DOHH2 (cell line): ENCODE measurements around the gene ASPHD1.
"Not testable (repeated sequence)": the region's sequence is repeated elsewhere in the genome, so short reads cannot be mapped to it uniquely, and the experiment has no call there.

ENCODE experiments used
- H3F3A ChIP-seq: fragments of 200-600 bp; sonication (generic), shearing (Covaris generic); 2 replicates; pipeline ENCODE4 v1.6.0; 2016; ENCODE audit warnings: antibody characterized with exemption, mild to moderate bottlenecking; ENCODE audit not compliant: control insufficient read depth, insufficient read depth
- H3K27ac ChIP-seq: fragments of 200-600 bp; sonication (generic); 2 replicates; pipeline ENCODE4 v1.5.1; 2014; ENCODE audit warnings: low read depth, mild to moderate bottlenecking, low read length, moderate library complexity
- H3K27me3 ChIP-seq: fragments of 200-600 bp; sonication (generic); 2 replicates; pipeline ENCODE4 v1.6.1; 2014; ENCODE audit warnings: mild to moderate bottlenecking, low read length, mixed read lengths; ENCODE audit not compliant: control insufficient read depth
- H3K36me3 ChIP-seq: fragments of 200-600 bp; sonication (generic); 2 replicates; pipeline ENCODE4 v1.6.1; 2014; ENCODE audit warnings: mild to moderate bottlenecking, low read length, moderate library complexity, mixed read lengths; ENCODE audit not compliant: control insufficient read depth
- H3K4me1 ChIP-seq: fragments of 200-600 bp; sonication (generic); 2 replicates; pipeline ENCODE4 v1.6.1; 2014; ENCODE audit warnings: mild to moderate bottlenecking, low read length, mixed read lengths; ENCODE audit not compliant: control insufficient read depth
- H3K4me2 ChIP-seq: fragments of 200-600 bp; sonication (generic); 2 replicates; pipeline ENCODE4 v1.6.0; 2014; ENCODE audit warnings: mild to moderate bottlenecking, low read length, moderate library complexity
- H3K4me3 ChIP-seq: fragments of 200-600 bp; sonication (generic); 2 replicates; pipeline ENCODE4 v1.5.1; 2014; ENCODE audit warnings: mild to moderate bottlenecking, low read length, mixed read lengths
- H3K79me2 ChIP-seq: fragments of 200-600 bp; sonication (generic); 2 replicates; pipeline ENCODE4 v1.6.1; 2014; ENCODE audit warnings: mild to moderate bottlenecking, low read length, mixed read lengths; ENCODE audit not compliant: control insufficient read depth
- H3K9me2 ChIP-seq: fragments of 200-600 bp; sonication (generic); replicated peaks from 2 replicates; pipeline ENCODE4 v1.6.1; 2014; ENCODE audit warnings: mild to moderate bottlenecking, low read length, mixed read lengths; ENCODE audit not compliant: control insufficient read depth
- H3K9me3 ChIP-seq: fragments of 200-600 bp; sonication (generic); 2 replicates; pipeline ENCODE4 v1.6.1; 2014; ENCODE audit warnings: antibody characterized with exemption, low read length, mixed read lengths; ENCODE audit not compliant: control insufficient read depth, insufficient read depth
- H4K20me1 ChIP-seq: fragments of 200-600 bp; sonication (generic); 2 replicates; pipeline ENCODE4 v1.6.0; 2014; ENCODE audit warnings: low read depth, mild to moderate bottlenecking, antibody characterized with exemption, low read length, moderate library complexity; ENCODE audit not compliant: control insufficient read depth, insufficient read depth
- CTCF ChIP-seq: fragments of 200-600 bp; sonication (generic); IDR thresholded peaks from one replicate; pipeline ENCODE4 v1.5.1; 2014; ENCODE audit warnings: antibody characterized with exemption, mild to moderate bottlenecking, low read depth, low read length; ENCODE audit not compliant: poor library complexity, severe bottlenecking
- EZH2phosphoT487 ChIP-seq: fragments of 200-600 bp; sonication (generic); IDR thresholded peaks from 2 replicates; pipeline ENCODE4 v1.6.1; 2017; ENCODE audit warnings: borderline replicate concordance, mild to moderate bottlenecking, antibody characterized with exemption, low read length, moderate library complexity, mixed read lengths

Gene ASPHD1

GRCh38 chr16:29925781-29926710 is 25.8 kb downstream of the ASPHD1 start, which contains the start of gene KCTD13:
TSS of gene KCTD13 (minus strand) at chr16:29926226. CDS start at chr16:29926033, 193 bp downstream.
- Histone ChIP-seq H3F3A (0 out of 2 replicates have a peak, but pooled peaks cover 3% of the 10 kb centered on the region), H3K27ac (peak within 1 kb of the TSS; percentile 63), H3K9me2 (no peaks in the 10 kb centered on the region), H3K79me2 (peaks cover 30% of the 10 kb centered on the region), H3K36me3 (peaks cover 21% of the 10 kb centered on the region), H3K4me2 (peak within 1 kb of the TSS; percentile 96), H4K20me1 (peaks cover 4% of the 10 kb centered on the region; the same call in 1 of the 2 replicates), H3K9me3 (no peaks in the 10 kb centered on the region), H3K27me3 (no peaks in the 10 kb centered on the region), H3K4me3 (peak within 1 kb of the TSS; percentile 98), H3K4me1 (peaks cover 23% of the 10 kb centered on the region)
- TF ChIP-seq CTCF = no peak
- no peak for TF ChIP-seq EZH2phosphoT487

GRCh38 chr16:29926711-29927052 is 26.4 kb downstream of the ASPHD1 start:
- Histone ChIP-seq H3F3A (0 out of 2 replicates have a peak, but pooled peaks cover 3% of the 10 kb centered on the region), H3K4me2 (peak overlapping the region; percentile 96), H3K9me3 (no peaks in the 10 kb centered on the region), H3K4me1 (peaks cover 23% of the 10 kb centered on the region), H4K20me1 (peaks cover 4% of the 10 kb centered on the region; the same call in 1 of the 2 replicates), H3K79me2 (peaks cover 30% of the 10 kb centered on the region), H3K9me2 (no peaks in the 10 kb centered on the region), H3K27me3 (no peaks in the 10 kb centered on the region), H3K36me3 (peaks cover 21% of the 10 kb centered on the region), H3K27ac (peak overlapping the region; percentile 63), H3K4me3 (peak overlapping the region; percentile 98)
- TF ChIP-seq EZH2phosphoT487 = no peak
- TF ChIP-seq CTCF = no peak

DNA sequence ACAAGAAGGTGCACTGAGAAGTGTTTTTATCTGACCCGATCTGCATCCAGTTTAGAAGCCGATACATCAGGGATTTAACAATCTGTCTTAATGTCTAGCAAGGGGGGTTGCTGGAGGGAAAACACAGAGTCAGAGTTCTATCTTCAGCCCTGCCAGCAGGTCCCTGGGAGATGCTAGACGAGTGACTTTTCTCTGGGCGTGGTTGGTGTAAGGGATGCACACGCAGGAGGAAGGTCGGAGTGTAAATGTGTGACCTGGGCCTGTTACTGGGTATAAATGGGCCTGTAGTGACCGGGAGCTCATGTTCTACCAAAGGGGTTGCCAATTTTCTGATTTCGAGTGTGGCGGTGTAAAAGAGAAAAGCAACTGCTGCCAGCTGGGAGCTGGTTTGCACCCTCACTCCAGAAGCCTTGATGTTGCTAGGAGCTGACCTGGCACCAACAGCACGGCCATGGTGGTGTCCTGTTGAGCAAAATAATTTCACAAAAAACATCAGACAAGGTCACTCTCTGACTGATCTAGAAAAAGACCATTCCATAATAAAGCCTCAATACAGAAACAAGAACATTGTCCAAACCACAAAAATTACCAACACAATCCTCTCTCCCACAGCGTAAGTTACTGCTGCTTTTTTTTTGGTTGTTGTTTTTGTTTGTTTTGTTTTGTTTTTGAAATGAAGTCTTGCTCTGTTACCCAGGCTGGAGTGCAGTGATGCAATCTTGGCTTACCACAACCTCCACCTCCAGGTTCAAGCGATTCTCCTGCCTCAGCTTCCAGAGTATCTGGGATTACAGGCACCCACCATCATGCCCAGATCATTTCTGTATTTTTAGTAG is 27.0 kb downstream of the ASPHD1 start:
- peaks cover 23% of the 10 kb centered on the region for H3K4me1 ChIP-seq
- H3K27me3 ChIP-seq = no peaks in the 10 kb centered on the region
- no peak overlapping the region for H3K27ac ChIP-seq
- H3F3A ChIP-seq = 0 out of 2 replicates have a peak, but pooled peaks cover 3% of the 10 kb centered on the region
- peaks cover 19% of the 10 kb centered on the region for H3K36me3 ChIP-seq
- no peaks in the 10 kb centered on the region for H3K9me3 ChIP-seq
- H4K20me1 ChIP-seq = peaks cover 4% of the 10 kb centered on the region; the same call in 1 of the 2 replicates
- peak overlapping the region; percentile 98 for H3K4me3 ChIP-seq
- H3K4me2 ChIP-seq = peak overlapping the region; percentile 96
- TF ChIP-seq EZH2phosphoT487 (no peak), CTCF (no peak)
- peaks cover 30% of the 10 kb centered on the region for H3K79me2 ChIP-seq
- H3K9me2 ChIP-seq = no peaks in the 10 kb centered on the region

DNA sequence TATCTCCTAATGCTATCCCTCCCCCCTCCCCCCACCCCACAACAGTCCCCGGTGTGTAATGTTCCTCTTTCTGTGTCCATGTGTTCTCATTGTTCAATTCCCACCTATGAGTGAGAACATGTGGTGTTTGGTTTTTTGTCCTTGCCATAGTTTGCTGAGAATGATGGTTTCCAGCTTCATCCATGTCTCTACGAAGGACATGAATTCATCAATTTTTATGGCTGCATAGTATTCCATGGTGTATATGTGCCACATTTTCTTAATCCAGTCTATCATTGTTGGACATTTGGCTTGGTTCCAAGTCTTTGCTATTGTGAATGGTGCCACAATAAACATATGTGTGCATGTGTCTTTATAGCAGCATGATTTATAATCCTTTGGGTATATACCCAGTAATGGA is 31.5 kb downstream of the ASPHD1 start:
- H3K9me3 ChIP-seq, H3K9me2 ChIP-seq, H3K36me3 ChIP-seq, H3K4me3 ChIP-seq, H3K79me2 ChIP-seq, H3F3A ChIP-seq, H3K27ac ChIP-seq, H3K4me1 ChIP-seq, H3K4me2 ChIP-seq, H3K27me3 ChIP-seq, H4K20me1 ChIP-seq: not testable (repeated sequence)
